Measurements from ENCODE around the gene CLNK.

CLNK gene

GRCh38 chr4:10461850-10462400, 222.6 kb downstream of the CLNK start:
- Histone ChIP-seq H3K4me3 (ENCODE audit: severe bottlenecking) (no peak overlapping the region), H3K27ac (ENCODE audit: poor library complexity, severe bottlenecking) (no peak overlapping the region), H3K9me3 (ENCODE audit: severe bottlenecking) (no peaks in the 10 kb centered on the region), H3K4me1 (ENCODE audit: insufficient read depth, poor library complexity, severe bottlenecking) (no peaks in the 10 kb centered on the region), H3K36me3 (ENCODE audit: low read depth) (no peaks in the 10 kb centered on the region), H3K27me3 (ENCODE audit: insufficient read depth, poor library complexity, severe bottlenecking) (no peaks in the 10 kb centered on the region)
- no peak for DNase-seq (ENCODE audit: low spot score)
- ATAC-seq (ENCODE audit: low read depth): no peak
- TF ChIP-seq CTCF (IDR thresholded peaks at IDR 0.05; ENCODE audit: poor library complexity, severe bottlenecking): no peak

- peak overlapping the region; percentile 24 for H3K4me3 ChIP-seq (ENCODE audit: severe bottlenecking)
- ATAC-seq (ENCODE audit: low read depth): peak; percentile 70
- no peaks in the 10 kb centered on the region for H3K4me1 ChIP-seq (ENCODE audit: insufficient read depth, poor library complexity, severe bottlenecking)
- H3K36me3 ChIP-seq (ENCODE audit: low read depth): no peaks in the 10 kb centered on the region
- no peaks in the 10 kb centered on the region for H3K9me3 ChIP-seq (ENCODE audit: severe bottlenecking)
- no peak overlapping the region for H3K27ac ChIP-seq (ENCODE audit: poor library complexity, severe bottlenecking)
- TF ChIP-seq CTCF (IDR thresholded peaks at IDR 0.05; ENCODE audit: poor library complexity, severe bottlenecking): peak; percentile 82
- no peaks in the 10 kb centered on the region for H3K27me3 ChIP-seq (ENCODE audit: insufficient read depth, poor library complexity, severe bottlenecking)
- no peak for DNase-seq (ENCODE audit: low spot score)
These were observed 223.3 kb downstream of the CLNK start for GRCh38 chr4:10461091-10461849.

GRCh38 chr4:10460313-10461047, 224.1 kb downstream of the CLNK start:
- no peaks in the 10 kb centered on the region for H3K27me3 ChIP-seq (ENCODE audit: insufficient read depth, poor library complexity, severe bottlenecking)

GRCh38 chr4:10459305-10459704, 225.3 kb downstream of the CLNK start:
- H3K36me3 ChIP-seq (ENCODE audit: low read depth): peaks cover 5% of the 10 kb centered on the region
- H3K4me3 ChIP-seq (ENCODE audit: severe bottlenecking): no peak overlapping the region
- no peak for TF ChIP-seq CTCF (IDR thresholded peaks at IDR 0.05; ENCODE audit: poor library complexity, severe bottlenecking)
- no peaks in the 10 kb centered on the region for H3K9me3 ChIP-seq (ENCODE audit: severe bottlenecking)
- ATAC-seq (ENCODE audit: low read depth) (no peak), DNase-seq (ENCODE audit: low spot score) (no peak)
- peaks cover 5% of the 10 kb centered on the region for H3K4me1 ChIP-seq (ENCODE audit: insufficient read depth, poor library complexity, severe bottlenecking)
- no peaks in the 10 kb centered on the region for H3K27me3 ChIP-seq (ENCODE audit: insufficient read depth, poor library complexity, severe bottlenecking)
- H3K27ac ChIP-seq (ENCODE audit: poor library complexity, severe bottlenecking): no peak overlapping the region

More at GRCh38 chr4:10460313-10461047, 224.1 kb downstream of the CLNK start:
- Histone ChIP-seq H3K4me3 (ENCODE audit: severe bottlenecking) (no peak overlapping the region), H3K36me3 (ENCODE audit: low read depth) (no peaks in the 10 kb centered on the region), H3K4me1 (ENCODE audit: insufficient read depth, poor library complexity, severe bottlenecking) (peaks cover 5% of the 10 kb centered on the region), H3K9me3 (ENCODE audit: severe bottlenecking) (no peaks in the 10 kb centered on the region), H3K27ac (ENCODE audit: poor library complexity, severe bottlenecking) (no peak overlapping the region)
- DNase-seq (ENCODE audit: low spot score): no peak
- ATAC-seq (ENCODE audit: low read depth): no peak
- TF ChIP-seq CTCF (IDR thresholded peaks at IDR 0.05; ENCODE audit: poor library complexity, severe bottlenecking): no peak

Measured in RWPE2 (cell line).